Measurements from ENCODE around the gene ZNF566.
"Not testable (repeated sequence)": the region's sequence is repeated elsewhere in the genome, so short reads cannot be mapped to it uniquely, and the experiment has no call there.

Gene ZNF566

GRCh38 chr19:36489118-36489919 is at the start of gene ZNF566:
TSS of gene ZNF566 (minus strand) at chr19:36489561. CDS start at chr19:36476557, 13,004 bp downstream.
- DNase-seq = peak; percentile 96

DNA sequence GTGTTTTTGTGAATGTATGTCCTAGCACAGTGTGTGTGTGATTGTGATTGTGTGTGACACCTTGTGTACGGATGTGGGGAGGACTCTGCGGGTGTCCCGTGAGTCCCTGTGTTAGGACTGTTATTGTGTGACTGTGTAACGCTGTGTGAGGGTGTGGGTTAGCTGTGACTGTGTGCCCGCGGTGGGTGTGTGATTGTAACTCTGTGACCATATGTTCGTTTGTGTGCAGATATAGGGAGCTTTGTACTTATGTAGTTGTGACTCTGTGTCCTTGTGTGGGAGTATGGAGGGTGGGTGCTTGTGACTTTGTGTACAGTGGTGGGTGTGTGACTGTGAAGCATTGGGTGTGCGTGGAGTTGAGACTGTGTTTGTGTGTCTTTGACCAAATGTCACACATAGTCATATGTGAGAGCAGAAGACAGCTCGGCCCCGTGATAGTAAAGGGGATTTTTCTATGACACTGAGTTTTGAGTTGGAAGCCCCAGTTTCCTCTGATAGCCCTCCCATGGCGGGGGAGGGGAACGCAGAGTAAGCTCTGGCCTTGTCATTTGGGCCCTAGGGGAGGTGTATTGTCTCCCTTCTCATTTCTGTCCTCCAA is 39.7 kb upstream of the ZNF566 start:
- no peak for DNase-seq

- DNase-seq = peak; percentile 92
These were observed 39.0 kb upstream of the ZNF566 start, which contains the start of gene ZNF260 for GRCh38 chr19:36528194-36528920. TSS of gene ZNF260 (minus strand) at chr19:36528271. CDS start at chr19:36515238, 13,033 bp downstream.

GRCh38 chr19:36527873-36528193 is 38.5 kb upstream of the ZNF566 start:
- DNase-seq = no peak

DNA sequence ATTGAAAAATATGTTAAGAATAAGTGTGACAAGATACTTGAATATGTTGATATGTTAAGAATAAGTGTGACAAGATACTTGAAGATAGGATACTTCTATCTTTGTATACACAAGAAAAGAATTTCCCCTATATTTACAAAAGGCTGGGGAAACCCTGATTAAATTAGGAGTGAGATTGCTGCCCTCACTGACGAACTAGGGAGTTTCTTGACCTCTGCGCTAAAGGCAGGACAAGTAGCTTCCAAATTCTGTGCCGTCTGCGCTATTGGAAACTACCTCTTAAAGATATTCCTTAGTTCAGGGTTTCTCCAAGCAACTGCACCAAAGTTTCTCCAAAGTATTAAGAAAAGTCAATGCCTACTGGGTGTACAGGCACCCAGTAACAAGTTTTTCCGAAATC is 38.0 kb upstream of the ZNF566 start:
- DNase-seq = no peak

DNA sequence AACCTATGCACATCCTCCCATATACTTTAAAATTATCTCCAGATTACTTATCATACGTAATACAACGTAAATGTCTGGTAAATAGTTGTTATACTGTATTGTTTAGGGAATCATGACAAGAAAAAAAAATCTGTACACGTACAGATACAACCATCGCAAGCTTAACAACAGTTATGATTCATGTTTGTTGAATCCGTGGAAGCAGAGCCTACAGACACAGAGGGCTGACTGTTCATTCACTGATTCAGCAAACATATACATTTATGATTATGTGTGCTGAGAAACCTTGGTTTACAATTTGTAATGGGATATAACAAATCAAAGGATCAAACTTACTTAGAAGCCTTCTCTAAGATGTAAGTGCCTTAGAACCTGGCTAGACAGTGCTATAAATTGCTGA is 37.2 kb upstream of the ZNF566 start:
- no peak for DNase-seq

GRCh38 chr19:36524617-36525016 is 35.3 kb upstream of the ZNF566 start:
- DNase-seq = no peak

DNA sequence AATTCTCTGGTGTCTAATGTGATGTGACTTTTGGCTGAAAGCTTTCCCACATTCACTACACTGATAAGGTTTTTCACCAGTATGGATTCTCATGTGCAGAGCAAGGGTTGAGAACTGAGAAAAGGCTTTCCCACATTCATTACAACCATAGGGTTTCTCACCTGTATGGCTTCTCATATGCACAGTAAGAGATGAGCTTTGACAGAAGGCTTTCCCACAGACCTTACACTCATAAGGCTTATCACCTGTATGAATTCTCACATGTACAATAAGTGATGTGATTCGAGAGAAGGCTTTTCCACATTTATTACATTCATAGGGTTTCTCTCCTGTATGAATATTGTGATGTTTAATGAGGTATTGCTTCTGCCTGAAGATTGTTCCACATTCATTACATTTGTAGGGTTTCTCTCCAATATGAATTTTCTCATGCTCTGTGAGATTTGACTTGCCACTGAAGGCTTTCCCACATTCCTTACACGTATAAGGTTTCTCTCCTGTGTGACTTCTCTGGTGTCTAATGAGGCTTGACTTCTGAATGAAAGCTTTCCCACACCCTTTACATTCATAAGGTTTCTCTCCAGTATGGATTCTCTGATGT is 24.8 kb upstream of the ZNF566 start:
- no peak for DNase-seq

GRCh38 chr19:36508325-36508724 is 19.0 kb upstream of the ZNF566 start:
- no peak for DNase-seq

GRCh38 chr19:36501973-36502372 is 12.6 kb upstream of the ZNF566 start:
- no peak for DNase-seq

DNA sequence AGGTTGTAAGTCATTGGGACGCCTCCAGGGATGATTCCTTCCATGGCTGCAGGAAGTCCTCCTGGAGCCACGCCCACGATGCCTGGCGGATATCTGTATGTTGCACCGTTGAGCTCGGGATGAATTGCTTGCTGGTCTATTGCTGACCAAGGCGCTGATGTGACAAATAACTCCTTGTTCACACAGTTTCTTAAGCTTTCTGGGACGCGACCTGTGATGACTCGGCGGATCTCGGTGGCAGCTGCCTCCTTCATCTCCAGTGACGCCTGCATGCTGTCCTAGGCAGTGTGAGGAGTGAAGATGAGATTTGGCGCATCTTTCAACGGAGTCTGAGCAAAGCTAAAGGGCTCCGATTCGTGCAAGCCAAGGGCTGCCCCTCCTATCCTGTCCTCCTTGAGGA is 7.6 kb upstream of the ZNF566 start:
- no peak for DNase-seq

- DNase-seq = not testable (repeated sequence)
These were observed 3.5 kb upstream of the ZNF566 start for GRCh38 chr19:36492689-36493453.

DNA sequence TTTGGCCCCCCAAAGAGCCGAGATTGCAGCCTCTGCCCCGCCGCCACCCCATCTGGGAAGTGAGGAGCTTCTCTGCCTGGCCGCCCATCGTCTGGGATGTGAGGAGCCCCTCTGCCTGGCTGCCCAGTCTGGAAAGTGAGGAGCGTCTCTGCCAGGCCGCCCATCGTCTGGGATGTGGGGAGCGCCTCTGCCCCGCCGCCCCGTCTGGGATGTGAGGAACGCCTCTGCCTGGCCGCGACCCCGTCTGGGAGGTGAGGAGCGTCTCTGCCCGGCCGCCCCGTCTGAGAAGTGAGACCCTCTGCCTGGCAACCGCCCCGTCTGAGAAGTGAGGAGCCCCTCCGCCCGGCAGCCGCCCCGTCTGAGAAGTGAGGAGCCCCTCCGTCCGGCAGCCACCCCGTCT is 1.5 kb upstream of the ZNF566 start:
- not testable (repeated sequence) for DNase-seq

DNA sequence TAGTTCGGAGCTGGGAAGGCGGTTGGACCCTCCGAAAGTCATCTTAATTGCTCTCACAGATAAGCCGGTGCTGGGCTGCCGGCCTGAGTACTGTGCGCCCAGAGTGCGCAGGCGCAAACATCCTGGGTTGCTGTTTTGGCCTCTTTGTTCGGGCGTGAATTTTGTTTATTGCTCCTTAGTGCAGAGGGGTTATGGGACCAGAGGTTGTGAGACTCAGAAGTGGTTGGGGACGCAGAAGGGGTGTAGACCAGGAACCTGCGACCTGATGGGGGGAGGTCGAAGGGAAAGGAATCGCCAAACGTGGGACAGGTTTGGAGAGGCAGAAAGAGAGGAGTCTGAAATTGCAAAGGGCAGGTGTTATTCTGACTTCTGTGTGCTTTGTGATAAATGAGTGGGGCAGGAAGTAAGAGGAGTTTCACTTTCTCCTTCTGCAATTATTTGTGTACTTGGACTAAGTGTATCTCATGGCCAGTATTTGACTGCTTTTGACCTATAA is 607 bp upstream of the ZNF566 start:
- DNase-seq = peak; percentile 93

- no peak for DNase-seq
These were observed 579 bp downstream of the ZNF566 start for GRCh38 chr19:36488846-36489117.

- no peak for DNase-seq
These were observed 1.1 kb downstream of the ZNF566 start for GRCh38 chr19:36488118-36488845.

GRCh38 chr19:36483653-36484052 is 5.7 kb downstream of the ZNF566 start:
- no peak for DNase-seq

DNA sequence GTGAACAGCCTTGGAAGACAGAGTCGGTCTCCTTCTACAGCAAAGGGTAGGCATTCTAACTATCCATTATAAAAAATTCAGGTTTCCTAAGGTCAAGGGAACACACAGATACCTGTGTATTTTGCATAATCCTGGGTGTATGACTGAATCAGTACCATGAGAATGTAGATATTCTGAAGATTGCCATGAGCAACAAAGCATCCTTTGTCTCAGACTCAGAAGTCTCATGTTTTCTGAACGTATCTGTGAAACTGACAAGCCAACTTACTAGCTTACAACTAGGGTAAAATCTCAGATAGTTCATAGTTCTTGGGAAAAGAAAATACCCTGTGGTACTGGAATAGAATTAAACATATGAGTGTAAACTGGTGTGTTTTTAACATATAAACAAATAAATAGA is 6.5 kb downstream of the ZNF566 start:
- no peak for DNase-seq

- DNase-seq = no peak
These were observed 29.3 kb downstream of the ZNF566 start for GRCh38 chr19:36460046-36460445.

GRCh38 chr19:36456831-36457230 is 32.5 kb downstream of the ZNF566 start:
- DNase-seq = no peak

GRCh38 chr19:36449059-36449670 is 40.2 kb downstream of the ZNF566 start:
- DNase-seq = no peak

DNA sequence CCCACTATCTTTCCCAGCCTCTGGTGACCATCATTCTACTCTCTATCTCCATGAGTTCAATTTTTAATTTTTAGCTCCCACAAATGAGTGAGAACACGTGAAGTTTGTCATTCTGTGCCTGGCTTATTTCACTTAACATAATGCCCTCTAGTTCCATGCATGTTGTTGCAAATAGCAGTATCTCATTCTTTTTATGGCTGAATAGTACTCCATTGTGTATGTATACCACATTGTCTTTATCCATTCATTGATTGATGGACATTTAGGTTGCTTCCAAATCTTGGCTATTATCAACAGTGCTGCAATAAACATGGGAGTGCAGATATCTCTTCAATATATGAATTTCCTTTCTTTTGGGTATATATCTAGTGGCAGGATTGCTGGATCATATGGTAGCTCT is 48.0 kb downstream of the ZNF566 start:
- DNase-seq = no peak
